ENCODE measurements around the gene NRXN3. TPM values are rescaled to one million over a fixed set of nuclear protein-coding genes. Genes with fewer than 3 reads are reported as not detected.

Gene NRXN3
- total and polyA plus RNA-seq, 2 of the 4 experiments (the other 2 are of a cell fraction) = 4.8 to 25.1 TPM

GRCh38 chr14:78524766-78525165 lies 354.6 kb downstream of the NRXN3 start:
- Histone ChIP-seq H4K91ac (ENCODE audit: insufficient read depth, low read depth, low read length) (no peak overlapping the region), H3K36me3 (ENCODE audit: control insufficient read depth, insufficient read depth, low read length) (no peaks in the 10 kb centered on the region), H3K4ac (ENCODE audit: low read depth, low read length) (no peak overlapping the region), H4K5ac (ENCODE audit: low read depth, low read length) (no peak overlapping the region), H3K4me1 (ENCODE audit: control insufficient read depth, insufficient read depth, low read length) (no peaks in the 10 kb centered on the region), H3K9me3 (ENCODE audit: control insufficient read depth, insufficient read depth, low read length) (peaks cover 6% of the 10 kb centered on the region), H3K23ac (ENCODE audit: low read depth, low read length) (no peak overlapping the region), H2BK15ac (ENCODE audit: low read depth, low read length) (no peak overlapping the region), H3K4me2 (ENCODE audit: low read depth, low read length) (no peak overlapping the region), H3K4me3 (ENCODE audit: insufficient read depth, low read depth, low read length) (no peak overlapping the region), H4K8ac (ENCODE audit: low read depth in 2 of 2, low read length in 2 of 2) (no peak overlapping the region), H3K14ac (replicated peaks; ENCODE audit: low read depth, low read length) (no peak overlapping the region), H2BK5ac (ENCODE audit: low read depth, low read length, poor library complexity, severe bottlenecking) (no peak overlapping the region), H2AFZ (replicated peaks; ENCODE audit: low read length, poor library complexity) (no peak overlapping the region), H2AK9ac (replicated peaks; ENCODE audit: low read depth, low read length, poor library complexity) (no peak overlapping the region), H2BK120ac (ENCODE audit: low read depth, low read length) (no peak overlapping the region), H3K79me1 (ENCODE audit: low read depth in 1 of 2, low read length in 2 of 2) (no peaks in the 10 kb centered on the region), H3K27me3 (ENCODE audit: control insufficient read depth, insufficient read depth, low read length) (no peaks in the 10 kb centered on the region), H3K9ac (ENCODE audit: low read depth, low read length) (no peak overlapping the region), H2AK5ac (ENCODE audit: low read depth, low read length) (no peak overlapping the region), H3K27ac (ENCODE audit: insufficient read depth, low read length) (no peak overlapping the region), H4K20me1 (ENCODE audit: insufficient read depth, low read length) (no peaks in the 10 kb centered on the region), H3K18ac (ENCODE audit: low read depth, low read length) (no peak overlapping the region), H3K9me1 (ENCODE audit: insufficient read depth, low read length) (no peaks in the 10 kb centered on the region), H2BK20ac (ENCODE audit: low read depth, low read length) (no peak overlapping the region), H3K56ac (ENCODE audit: extremely low read depth, insufficient read depth, low read length) (no peak overlapping the region)
- ATAC-seq (ENCODE audit: low read depth) (no peak), DNase-seq (no peak)
- intact Hi-C loops (cut with micrococcal nuclease) (no loop called here), in situ Hi-C loops (cut with MboI; ENCODE audit: low sequenced_read_pairs) (no loop called here), dilution Hi-C loops (cut with HindIII; ENCODE audit: low sequenced_read_pairs, unreplicated experiment) (no loop called here)
- ChIA-PET CTCF (no interaction called here), POLR2A (ENCODE audit: unreplicated experiment) (no interaction called here)
- no peak for TF ChIP-seq MAFK (IDR thresholded peaks at IDR 0.05; ENCODE audit: low read depth, low read length)
- TF ChIP-seq CEBPB (IDR thresholded peaks at IDR 0.05; ENCODE audit: low read depth, low read length) = no peak
- TF ChIP-seq RFX5 (IDR thresholded peaks at IDR 0.05; ENCODE audit: low read depth, low read length) = no peak
- no peak for TF ChIP-seq FOS (IDR thresholded peaks at IDR 0.05; ENCODE audit: low read depth, low read length)
- no peak for TF ChIP-seq SMC3 (IDR thresholded peaks at IDR 0.05; ENCODE audit: low read depth, low read length)
- TF ChIP-seq USF2 (IDR thresholded peaks at IDR 0.05; ENCODE audit: low read depth, low read length) = no peak
- no peak for TF ChIP-seq POLR2A (IDR thresholded peaks at IDR 0.05; ENCODE audit: low read depth, low read length)
- no peak for TF ChIP-seq MXI1 (IDR thresholded peaks at IDR 0.05; ENCODE audit: borderline replicate concordance, low read depth, low read length)
- TF ChIP-seq BHLHE40 (IDR thresholded peaks at IDR 0.05; ENCODE audit: low read depth, low read length) = no peak
- no peak for TF ChIP-seq NFE2L2 (IDR thresholded peaks at IDR 0.05; ENCODE audit: low read depth, low read length)
- TF ChIP-seq MAZ (IDR thresholded peaks at IDR 0.05; ENCODE audit: borderline replicate concordance, low read depth, low read length) = no peak
- TF ChIP-seq ELK1 (IDR thresholded peaks at IDR 0.05; ENCODE audit: borderline replicate concordance, low read depth, low read length) = no peak
- no peak for TF ChIP-seq CHD1 (IDR thresholded peaks at IDR 0.05; ENCODE audit: low read depth, low read length)
- TF ChIP-seq CTCF (conservative IDR thresholded peaks at IDR 0.05; ENCODE audit: low read depth, low read length) = no peak
- BruUV-seq (replicated peaks) = no TSS peak
- no CpG with 5 or more reads among the region's 5 CpGs for WGBS, 2 experiments (ENCODE audit: extremely low coverage in 2 of 2, insufficient read length in 1 of 2)

All from IMR-90 (cell line).